Ascending aorta (tissue), 2 donors: Measurements from ENCODE around the gene RTN1. TPM values are rescaled to one million over a fixed set of nuclear protein-coding genes. Genes with fewer than 3 reads are reported as not detected.

Experiments used
- DNase-seq, 2 donors: peaks; one replicate each; pipeline ENCODE4 v3.0.0-alpha.2; 2019; ENCODE audit warnings: low spot score in 2 of 2
- H3K27ac ChIP-seq, 2 donors: fragments of 200-600 bp; sonication (generic); one replicate each; pipeline ENCODE4 v1.5.1; 2016 to 2017; ENCODE audit warnings: mild to moderate bottlenecking in 1 of 2
- H3K27me3 ChIP-seq: fragments of 200-600 bp; sonication (generic); one replicate; pipeline ENCODE4 v1.5.1; 2017
- H3K36me3 ChIP-seq, 2 donors: fragments of 200-600 bp; sonication (generic); one replicate each; pipeline ENCODE4 v1.5.1; 2016
- H3K4me1 ChIP-seq, 2 donors: fragments of 200-600 bp; sonication (generic); one replicate each; pipeline ENCODE4 v1.5.1; 2016 to 2017; ENCODE audit warnings: mild to moderate bottlenecking in 1 of 2
- H3K4me3 ChIP-seq, 2 donors: fragments of 200-600 bp; sonication (generic); one replicate each; pipeline ENCODE4 v1.5.1; 2016 to 2017; ENCODE audit warnings: mild to moderate bottlenecking in 1 of 2
- H3K9me3 ChIP-seq, 2 donors: fragments of 200-600 bp; sonication (generic); one replicate each; pipeline ENCODE4 v1.5.1; 2016
- intact Hi-C: fragments of 100-400 bp; cut with DNase I; formaldehyde crosslinking; loops from one replicate; pipeline ENCODE4 v1.15.1; 2023
- total RNA-seq: library from RNA; depleted of rRNA; stranded (reverse); fragments of >200 nt; gene quantifications from one replicate; pipeline ENCODE4 v1.1.0, GENCODE V29; 2016
- TF ChIP-seq, protein P1 (sequence below), 3 experiments: fragments of 200-600 bp in 2 of 3; fragments of 450-650 bp in 1 of 3; sonication (generic) in 2 of 3; IDR thresholded peaks; one replicate each; pipeline ENCODE4 v1.5.1; 2016 to 2019; ENCODE audit warnings: antibody characterized with exemption in 3 of 3, mild to moderate bottlenecking in 1 of 3, moderate library complexity in 1 of 3

The RTN1 gene
- total RNA-seq, 1 donor from 2014 or later: 52.3 TPM

DNA sequence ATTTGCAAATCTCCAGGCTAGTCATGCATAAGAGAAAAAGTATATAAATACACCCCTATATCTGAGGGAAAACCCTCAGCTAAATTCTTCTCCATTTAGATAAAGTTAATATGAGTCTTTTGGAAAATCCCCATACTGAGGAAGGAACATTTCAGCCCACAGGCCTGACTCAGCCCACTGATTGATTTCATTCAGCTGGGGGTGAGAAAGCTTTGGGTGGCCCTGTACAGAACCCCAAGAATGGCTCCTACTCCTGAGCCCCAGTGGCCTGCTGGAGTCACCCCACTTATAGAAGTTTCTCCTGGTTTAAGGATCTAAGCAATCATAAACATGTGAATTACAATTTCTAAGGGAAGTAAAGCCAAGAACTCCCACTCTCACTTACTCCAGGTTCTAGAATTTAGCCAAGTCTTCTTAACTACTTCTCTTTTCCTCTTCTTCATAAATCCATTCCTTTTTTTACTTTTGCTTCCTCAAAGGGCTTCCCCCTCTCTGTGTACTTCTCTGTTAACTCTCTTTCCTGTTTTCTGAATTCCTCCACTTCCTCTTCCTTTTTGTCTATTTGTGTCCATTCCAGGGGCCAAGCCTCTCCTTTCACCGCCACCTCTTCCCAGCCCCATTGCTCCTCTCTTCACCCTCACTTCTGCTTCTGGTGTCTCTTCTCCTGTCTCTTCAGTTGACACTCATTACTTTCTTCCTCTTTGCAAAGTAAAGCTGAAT lies 21.0 kb downstream of the RTN1 start:
- Histone ChIP-seq H3K9me3 (no peaks in the 10 kb centered on the region), H3K4me3 (no peak overlapping the region), H3K27me3 (no peaks in the 10 kb centered on the region), H3K27ac (no peak overlapping the region), H3K4me1 (no peaks in the 10 kb centered on the region), H3K36me3 (no peaks in the 10 kb centered on the region)
- intact Hi-C loops: no loop called here
- TF ChIP-seq, protein P1, sequence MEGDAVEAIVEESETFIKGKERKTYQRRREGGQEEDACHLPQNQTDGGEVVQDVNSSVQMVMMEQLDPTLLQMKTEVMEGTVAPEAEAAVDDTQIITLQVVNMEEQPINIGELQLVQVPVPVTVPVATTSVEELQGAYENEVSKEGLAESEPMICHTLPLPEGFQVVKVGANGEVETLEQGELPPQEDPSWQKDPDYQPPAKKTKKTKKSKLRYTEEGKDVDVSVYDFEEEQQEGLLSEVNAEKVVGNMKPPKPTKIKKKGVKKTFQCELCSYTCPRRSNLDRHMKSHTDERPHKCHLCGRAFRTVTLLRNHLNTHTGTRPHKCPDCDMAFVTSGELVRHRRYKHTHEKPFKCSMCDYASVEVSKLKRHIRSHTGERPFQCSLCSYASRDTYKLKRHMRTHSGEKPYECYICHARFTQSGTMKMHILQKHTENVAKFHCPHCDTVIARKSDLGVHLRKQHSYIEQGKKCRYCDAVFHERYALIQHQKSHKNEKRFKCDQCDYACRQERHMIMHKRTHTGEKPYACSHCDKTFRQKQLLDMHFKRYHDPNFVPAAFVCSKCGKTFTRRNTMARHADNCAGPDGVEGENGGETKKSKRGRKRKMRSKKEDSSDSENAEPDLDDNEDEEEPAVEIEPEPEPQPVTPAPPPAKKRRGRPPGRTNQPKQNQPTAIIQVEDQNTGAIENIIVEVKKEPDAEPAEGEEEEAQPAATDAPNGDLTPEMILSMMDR (IDR thresholded peaks at IDR 0.05): no peak
- no peak for DNase-seq

DNA sequence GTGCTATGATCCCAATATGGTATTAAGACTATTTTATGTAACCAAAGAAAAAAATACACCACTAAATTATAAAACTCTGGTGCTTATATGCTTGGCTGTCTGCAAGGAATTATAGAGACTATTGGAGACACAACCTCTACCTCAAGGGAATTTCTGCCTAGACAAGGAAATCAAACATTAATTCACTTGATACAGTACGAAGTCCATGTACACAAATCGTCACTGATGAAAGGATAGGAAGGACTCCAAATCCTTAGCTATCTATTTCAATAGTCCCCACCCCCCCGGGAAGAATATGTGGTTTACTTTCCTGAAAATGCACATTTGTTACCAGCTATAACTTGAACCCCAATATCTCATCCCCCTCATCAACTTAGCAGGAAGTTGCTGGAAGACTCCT lies 21.9 kb downstream of the RTN1 start:
- H3K27ac ChIP-seq: no peak overlapping the region
- intact Hi-C loops: no loop called here
- no peaks in the 10 kb centered on the region for H3K27me3 ChIP-seq
- no peaks in the 10 kb centered on the region for H3K4me1 ChIP-seq
- DNase-seq: no peak
- H3K36me3 ChIP-seq: no peaks in the 10 kb centered on the region
- TF ChIP-seq, protein P1 (IDR thresholded peaks at IDR 0.05): no peak
- no peaks in the 10 kb centered on the region for H3K9me3 ChIP-seq
- H3K4me3 ChIP-seq: no peak overlapping the region

DNA sequence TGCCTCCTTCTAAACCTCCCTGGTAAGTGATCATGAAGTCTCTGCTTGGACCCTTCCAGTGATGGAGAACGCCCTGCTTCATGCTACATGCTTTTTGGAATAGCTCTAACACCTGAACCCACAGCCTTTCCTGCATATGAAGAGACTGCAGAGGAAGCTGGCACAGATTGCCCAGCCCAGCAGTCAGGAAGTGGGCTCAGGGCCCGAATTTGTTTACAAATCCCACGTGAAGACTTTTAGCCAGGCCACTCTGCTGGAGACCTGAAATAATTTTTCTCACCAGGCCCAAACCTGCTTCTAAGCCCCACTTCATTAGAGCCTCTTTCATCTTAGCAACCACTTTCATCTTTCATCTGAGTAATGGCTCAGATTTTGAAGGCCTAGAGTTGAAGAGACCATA lies 22.9 kb downstream of the RTN1 start:
- intact Hi-C loops: no loop called here
- Histone ChIP-seq H3K27ac (no peak overlapping the region), H3K27me3 (no peaks in the 10 kb centered on the region), H3K4me3 (no peak overlapping the region), H3K36me3 (no peaks in the 10 kb centered on the region), H3K4me1 (no peaks in the 10 kb centered on the region), H3K9me3 (no peaks in the 10 kb centered on the region)
- DNase-seq: no peak
- TF ChIP-seq, protein P1 (IDR thresholded peaks at IDR 0.05): no peak

DNA sequence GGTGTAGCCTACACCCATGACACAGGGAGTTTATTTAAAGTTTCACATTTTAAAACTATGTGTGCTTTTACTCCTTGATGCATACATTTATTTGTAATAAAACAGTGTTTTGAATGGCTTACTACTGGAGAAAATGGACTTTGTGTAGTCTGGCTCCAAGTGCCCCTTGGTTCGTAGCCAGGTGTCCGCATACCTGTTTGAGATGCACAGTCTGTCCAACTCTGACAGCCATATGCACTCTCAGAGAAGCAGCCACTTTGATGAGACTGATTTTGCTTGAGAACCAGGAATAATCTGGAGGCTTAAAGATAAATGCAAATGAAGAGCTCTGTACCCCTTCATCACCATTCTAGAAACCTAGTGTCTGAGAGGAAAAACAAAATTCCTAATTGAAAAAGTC lies 24.0 kb downstream of the RTN1 start:
- H3K9me3 ChIP-seq: no peaks in the 10 kb centered on the region
- intact Hi-C loops: no loop called here
- TF ChIP-seq, protein P1 (IDR thresholded peaks at IDR 0.05): no peak
- DNase-seq: no peak
- no peaks in the 10 kb centered on the region for H3K27me3 ChIP-seq
- H3K4me3 ChIP-seq: no peak overlapping the region
- H3K27ac ChIP-seq: no peak overlapping the region
- no peaks in the 10 kb centered on the region for H3K36me3 ChIP-seq
- no peaks in the 10 kb centered on the region for H3K4me1 ChIP-seq

DNA sequence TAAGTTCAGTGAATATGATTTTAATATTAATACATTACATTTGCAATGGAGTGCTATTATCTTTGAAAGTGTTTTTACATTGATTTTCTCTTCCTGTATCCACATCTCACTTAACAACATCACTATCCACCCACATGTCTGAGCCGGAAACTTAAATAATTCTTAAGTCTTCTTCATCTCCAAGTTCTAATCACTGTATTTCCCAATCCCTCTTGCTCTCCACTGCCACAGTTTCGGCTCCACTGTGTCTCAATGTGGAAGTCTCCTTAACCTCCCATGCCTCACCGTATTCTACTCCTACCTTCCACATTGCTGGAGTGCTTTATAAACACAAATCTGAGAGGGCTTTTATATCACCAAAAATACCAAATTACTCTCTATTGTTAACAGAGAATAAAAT lies 25.3 kb downstream of the RTN1 start:
- H3K4me3 ChIP-seq: no peak overlapping the region
- TF ChIP-seq, protein P1 (IDR thresholded peaks at IDR 0.05): no peak
- H3K27me3 ChIP-seq: no peaks in the 10 kb centered on the region
- H3K9me3 ChIP-seq: no peaks in the 10 kb centered on the region
- no peak overlapping the region for H3K27ac ChIP-seq
- DNase-seq: no peak
- intact Hi-C loops: no loop called here
- H3K36me3 ChIP-seq: no peaks in the 10 kb centered on the region
- no peaks in the 10 kb centered on the region for H3K4me1 ChIP-seq
